ENCODE data around the gene PLCXD3.

Gene PLCXD3

DNA sequence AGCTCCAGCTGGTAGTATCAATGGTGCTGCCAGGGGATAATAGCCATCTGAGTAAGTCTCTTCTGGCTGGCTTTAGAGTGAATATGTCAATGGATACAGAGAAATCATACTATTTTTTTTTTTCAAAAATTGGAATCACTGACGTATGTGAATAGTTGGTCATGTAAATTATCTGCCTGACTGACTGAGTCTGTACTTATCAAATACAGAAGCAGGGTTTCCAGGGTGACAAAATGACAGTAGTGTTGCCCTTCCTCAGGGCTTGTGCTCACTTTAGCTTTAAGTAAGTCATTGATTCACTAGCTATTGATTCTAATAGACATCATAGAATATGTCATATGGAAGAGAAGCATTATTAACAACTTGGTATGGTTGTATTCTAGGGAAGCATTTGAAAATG lies 171.1 kb downstream of the PLCXD3 start:
- no peak for TF ChIP-seq CTCF (IDR thresholded peaks at IDR 0.05; ENCODE audit: borderline replicate concordance, insufficient read depth, low read depth, low read length)
- H3K4me3 ChIP-seq (ENCODE audit: low read depth, low read length): no peak overlapping the region

DNA sequence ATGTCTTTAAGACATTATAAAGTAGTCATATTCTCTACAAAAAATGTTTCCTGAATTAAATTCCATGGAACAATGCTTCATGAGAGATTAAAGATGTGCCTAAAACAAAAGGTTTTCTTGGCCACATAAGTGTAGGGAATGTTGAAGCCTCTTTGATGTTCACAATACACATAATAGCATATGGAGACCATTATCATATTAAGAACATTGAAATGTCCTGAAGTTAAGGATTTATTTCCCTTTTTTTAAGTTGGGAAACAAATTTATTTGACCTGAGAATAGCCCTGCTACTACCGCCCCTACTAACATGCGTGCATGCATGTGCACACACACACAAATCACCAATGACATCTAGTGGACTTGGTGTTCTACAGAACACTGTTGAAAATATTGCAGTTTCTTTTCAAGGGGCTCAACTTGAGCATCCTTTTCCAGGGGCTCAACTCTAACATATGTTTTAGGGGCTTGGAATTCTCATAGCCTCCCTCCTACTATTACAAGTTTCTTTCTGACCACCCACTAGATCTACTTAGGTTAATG lies 172.2 kb downstream of the PLCXD3 start:
- H3K4me3 ChIP-seq (ENCODE audit: low read depth, low read length): no peak overlapping the region
- no peak for TF ChIP-seq CTCF (IDR thresholded peaks at IDR 0.05; ENCODE audit: borderline replicate concordance, insufficient read depth, low read depth, low read length)

GRCh38 chr5:41337724-41338123 lies 172.7 kb downstream of the PLCXD3 start:
- no peak for TF ChIP-seq CTCF (IDR thresholded peaks at IDR 0.05; ENCODE audit: borderline replicate concordance, insufficient read depth, low read depth, low read length)
- no peak overlapping the region for H3K4me3 ChIP-seq (ENCODE audit: low read depth, low read length)

- TF ChIP-seq CTCF (IDR thresholded peaks at IDR 0.05; ENCODE audit: borderline replicate concordance, insufficient read depth, low read depth, low read length): no peak
- no peak overlapping the region for H3K4me3 ChIP-seq (ENCODE audit: low read depth, low read length)
Measured at GRCh38 chr5:41337216-41337615, 173.2 kb downstream of the PLCXD3 start.

DNA sequence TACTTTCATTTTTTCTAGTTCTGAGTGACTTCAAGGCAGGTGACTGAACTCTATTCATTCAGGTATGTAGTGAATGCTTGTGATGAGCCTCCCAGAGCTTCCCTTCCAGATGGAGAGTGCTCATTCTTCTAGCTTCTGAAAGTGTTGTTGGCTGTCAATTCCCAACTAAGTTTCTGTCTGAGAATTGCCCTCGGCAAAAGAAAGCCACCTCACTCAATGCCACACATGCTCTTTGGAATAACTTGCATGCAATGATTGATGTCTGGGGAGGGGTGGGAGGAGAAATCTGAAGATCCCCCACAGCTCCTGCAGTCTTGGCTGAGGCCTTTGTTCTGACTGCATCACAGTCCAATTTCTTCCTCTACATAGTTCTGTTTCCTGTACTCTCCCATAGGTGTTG lies 173.9 kb downstream of the PLCXD3 start:
- H3K4me3 ChIP-seq (ENCODE audit: low read depth, low read length): no peak overlapping the region
- TF ChIP-seq CTCF (IDR thresholded peaks at IDR 0.05; ENCODE audit: borderline replicate concordance, insufficient read depth, low read depth, low read length): no peak

DNA sequence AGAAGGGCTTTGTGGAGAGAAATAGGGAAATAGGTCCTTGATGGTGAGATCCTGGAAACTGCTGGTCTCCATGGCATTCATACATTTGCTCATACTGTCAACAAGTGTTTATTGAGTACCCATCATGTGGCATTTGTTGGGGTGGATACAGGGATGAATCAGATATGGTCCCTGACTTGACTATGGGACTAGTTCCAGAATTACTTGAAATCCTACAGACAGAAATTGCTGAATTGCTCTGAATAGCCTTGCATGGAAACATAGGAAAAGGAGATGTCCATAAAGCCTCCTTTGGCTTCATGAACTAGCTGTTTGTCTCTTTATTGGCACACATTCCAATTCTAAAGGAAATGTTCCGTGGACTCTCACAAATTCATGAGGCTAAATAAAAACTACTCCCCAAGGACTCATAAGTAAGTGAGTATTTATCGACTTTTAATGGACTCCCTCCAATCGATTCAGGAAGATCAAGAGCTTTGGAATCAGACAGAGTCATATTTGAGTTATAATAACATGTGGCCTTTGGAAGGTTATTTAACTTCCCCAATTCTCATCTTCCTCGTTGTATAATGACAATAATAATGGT lies 174.7 kb downstream of the PLCXD3 start:
- no peak for TF ChIP-seq CTCF (IDR thresholded peaks at IDR 0.05; ENCODE audit: borderline replicate concordance, insufficient read depth, low read depth, low read length)
- H3K4me3 ChIP-seq (ENCODE audit: low read depth, low read length): no peak overlapping the region

- TF ChIP-seq CTCF (IDR thresholded peaks at IDR 0.05; ENCODE audit: borderline replicate concordance, insufficient read depth, low read depth, low read length): no peak
- H3K4me3 ChIP-seq (ENCODE audit: low read depth, low read length): no peak overlapping the region
Measured at GRCh38 chr5:41334758-41335157, 175.6 kb downstream of the PLCXD3 start.

Data from GM12875 (cell line).